Loucy (cell line): Measurements from ENCODE around the gene OR6S1.

Source experiments
- H2AFZ ChIP-seq: fragments of 200-600 bp; sonication (generic); 2 replicates; pipeline ENCODE4 v1.6.0; 2016; ENCODE audit warnings: antibody characterized with exemption, mild to moderate bottlenecking, low read length, moderate library complexity
- H3F3A ChIP-seq: fragments of 200-600 bp; 2 replicates; pipeline ENCODE4 v1.6.0; 2016; ENCODE audit warnings: antibody characterized with exemption, low read depth, mild to moderate bottlenecking
- H3K27me3 ChIP-seq: fragments of 200-600 bp; sonication (generic); 2 replicates; pipeline ENCODE4 v1.6.1; 2014; ENCODE audit warnings: low read length, mild to moderate bottlenecking; ENCODE audit not compliant: insufficient read depth, poor library complexity, severe bottlenecking
- H3K36me3 ChIP-seq: fragments of 200-600 bp; sonication (generic); 2 replicates; pipeline ENCODE4 v1.6.1; 2016; ENCODE audit warnings: low read length; ENCODE audit not compliant: insufficient read depth
- H3K4me1 ChIP-seq: fragments of 200-600 bp; sonication (generic); 2 replicates; pipeline ENCODE4 v1.5.1; 2014; ENCODE audit warnings: low read length, mild to moderate bottlenecking; ENCODE audit not compliant: insufficient read depth, poor library complexity, severe bottlenecking
- H3K4me2 ChIP-seq: fragments of 200-600 bp; sonication (generic); 2 replicates; pipeline ENCODE4 v1.6.0; 2014; ENCODE audit warnings: antibody characterized with exemption, low read length, low read depth, mild to moderate bottlenecking; ENCODE audit not compliant: poor library complexity, severe bottlenecking
- H3K4me3 ChIP-seq: fragments of 200-600 bp; sonication (generic); 2 replicates; pipeline ENCODE4 v1.5.1; 2014; ENCODE audit warnings: low read length, mild to moderate bottlenecking, mixed read lengths; ENCODE audit not compliant: poor library complexity, severe bottlenecking
- H3K79me2 ChIP-seq: fragments of 200-600 bp; sonication (generic); 2 replicates; pipeline ENCODE4 v1.6.1; 2014; ENCODE audit warnings: low read length; ENCODE audit not compliant: insufficient read depth
- H3K9ac ChIP-seq: fragments of 200-600 bp; sonication (generic); 2 replicates; pipeline ENCODE4 v1.6.0; 2014; ENCODE audit warnings: mild to moderate bottlenecking, low read depth, low read length, moderate library complexity; ENCODE audit not compliant: poor library complexity, severe bottlenecking
- H3K9me2 ChIP-seq: fragments of 200-600 bp; sonication (generic); replicated peaks from 2 replicates; pipeline ENCODE4 v1.6.1; 2016; ENCODE audit warnings: low read depth, low read length, mixed read lengths
- H3K9me3 ChIP-seq: fragments of 200-600 bp; sonication (generic); 2 replicates; pipeline ENCODE4 v1.6.1; 2014; ENCODE audit warnings: mild to moderate bottlenecking, antibody characterized with exemption, low read length, low read depth; ENCODE audit not compliant: insufficient read depth
- H4K20me1 ChIP-seq: fragments of 200-600 bp; sonication (generic); 2 replicates; pipeline ENCODE4 v1.6.0; 2014; ENCODE audit warnings: antibody characterized with exemption, low read length, mild to moderate bottlenecking; ENCODE audit not compliant: insufficient read depth, poor library complexity, severe bottlenecking
- CTCF ChIP-seq: fragments of 200-600 bp; sonication (generic); conservative IDR thresholded peaks from 2 replicates; pipeline ENCODE4 v1.5.1; 2014; ENCODE audit warnings: mild to moderate bottlenecking, antibody characterized with exemption, low read length
- EZH2phosphoT487 ChIP-seq: fragments of 200-600 bp; IDR thresholded peaks from 2 replicates; pipeline ENCODE4 v1.6.1; 2018; ENCODE audit warnings: antibody characterized with exemption, mild to moderate bottlenecking, moderate library complexity, borderline replicate concordance

Gene OR6S1

GRCh38 chr14:20655851-20656250 is 14.4 kb upstream of the OR6S1 start:
- H4K20me1 ChIP-seq = no peaks in the 10 kb centered on the region
- H3K9me2 ChIP-seq = no peaks in the 10 kb centered on the region
- no peaks in the 10 kb centered on the region for H3K27me3 ChIP-seq
- no peaks in the 10 kb centered on the region for H3K79me2 ChIP-seq
- H3K4me2 ChIP-seq = no peak overlapping the region
- no peaks in the 10 kb centered on the region for H3K4me1 ChIP-seq
- no peaks in the 10 kb centered on the region for H3K9me3 ChIP-seq
- H3K36me3 ChIP-seq = no peaks in the 10 kb centered on the region
- H3K4me3 ChIP-seq = no peak overlapping the region
- H3F3A ChIP-seq = no peaks in the 10 kb centered on the region
- H3K9ac ChIP-seq = no peak overlapping the region
- 0 out of 2 replicates have a peak overlapping the region, but pooled peaks have one; percentile 4 for H2AFZ ChIP-seq
- TF ChIP-seq EZH2phosphoT487 (no peak), CTCF (no peak)

- H4K20me1 ChIP-seq = no peaks in the 10 kb centered on the region
- H3F3A ChIP-seq = no peaks in the 10 kb centered on the region
- H3K4me1 ChIP-seq = no peaks in the 10 kb centered on the region
- H3K9me2 ChIP-seq = no peaks in the 10 kb centered on the region
- no peak overlapping the region for H3K9ac ChIP-seq
- H3K79me2 ChIP-seq = no peaks in the 10 kb centered on the region
- TF ChIP-seq CTCF (no peak), EZH2phosphoT487 (no peak)
- no peak overlapping the region for H3K4me3 ChIP-seq
- no peak overlapping the region for H2AFZ ChIP-seq
- H3K36me3 ChIP-seq = no peaks in the 10 kb centered on the region
- H3K27me3 ChIP-seq = no peaks in the 10 kb centered on the region
- no peaks in the 10 kb centered on the region for H3K9me3 ChIP-seq
- no peak overlapping the region for H3K4me2 ChIP-seq
These were observed 11.8 kb upstream of the OR6S1 start for GRCh38 chr14:20652996-20653975.

GRCh38 chr14:20645481-20645880 is 4.0 kb upstream of the OR6S1 start:
- TF ChIP-seq CTCF = no peak
- no peak for TF ChIP-seq EZH2phosphoT487
- no peaks in the 10 kb centered on the region for H3K4me1 ChIP-seq
- H3K9me2 ChIP-seq = no peaks in the 10 kb centered on the region
- no peaks in the 10 kb centered on the region for H4K20me1 ChIP-seq
- H3K4me3 ChIP-seq = no peak overlapping the region
- no peaks in the 10 kb centered on the region for H3K9me3 ChIP-seq
- H3K79me2 ChIP-seq = no peaks in the 10 kb centered on the region
- H3K27me3 ChIP-seq = no peaks in the 10 kb centered on the region
- H3K4me2 ChIP-seq = no peak overlapping the region
- H3F3A ChIP-seq = no peaks in the 10 kb centered on the region
- H3K36me3 ChIP-seq = no peaks in the 10 kb centered on the region
- no peak overlapping the region for H2AFZ ChIP-seq
- H3K9ac ChIP-seq = no peak overlapping the region
